ENCODE results near the gene TRIM17.
A peak's percentile ranks its signal among the peaks of the same experiment; 100 is the strongest.

Gene TRIM17

GRCh38 chr1:228378873-228379460, 37.7 kb downstream of the TRIM17 start (continued):
- TF ChIP-seq KLF17 (tag by site-specific recombination; IDR thresholded peaks at IDR 0.05) (0 out of 2 replicates have a peak, but pooled peaks have one; percentile 4), ZNF280C (tag by site-specific recombination; IDR thresholded peaks at IDR 0.05) (no peak), ZNF501 (tag by site-specific recombination; IDR thresholded peaks at IDR 0.05) (no peak), SCRT1 (tag by site-specific recombination; IDR thresholded peaks at IDR 0.05; ENCODE audit: borderline replicate concordance) (no peak), ZNF785 (tag by site-specific recombination; IDR thresholded peaks at IDR 0.05) (no peak), ZNF2 (tag by site-specific recombination; IDR thresholded peaks at IDR 0.05) (no peak; the same call in 1 of the 2 replicates), ZNF600 (tag by site-specific recombination; IDR thresholded peaks at IDR 0.05) (peak; percentile 81), ZSCAN23 (tag by site-specific recombination; IDR thresholded peaks at IDR 0.05) (no peak), KLF9 (tag by site-specific recombination; IDR thresholded peaks at IDR 0.05; ENCODE audit: low read depth) (no peak), ZNF791 (tag by site-specific recombination; IDR thresholded peaks at IDR 0.05) (no peak), ZNF76 (tag by site-specific recombination; IDR thresholded peaks at IDR 0.05; ENCODE audit: borderline replicate concordance, low read depth) (no peak), ZNF394 (tag by site-specific recombination; IDR thresholded peaks at IDR 0.05; ENCODE audit: borderline replicate concordance) (no peak), ZBTB48 (tag by site-specific recombination; IDR thresholded peaks at IDR 0.05) (peak; percentile 80), ZNF121 (tag by site-specific recombination; IDR thresholded peaks at IDR 0.05) (no peak), PRDM1 (tag by site-specific recombination; IDR thresholded peaks at IDR 0.05) (peak; percentile 23; the same call in 1 of the 2 replicates), BCL6B (tag by site-specific recombination; IDR thresholded peaks at IDR 0.05) (no peak), ZNF548 (tag by site-specific recombination; IDR thresholded peaks at IDR 0.05) (no peak), ZEB2 (tag by site-specific recombination; IDR thresholded peaks at IDR 0.05) (0 out of 2 replicates have a peak, but pooled peaks have one; percentile 17), SALL2 (tag by site-specific recombination; IDR thresholded peaks at IDR 0.05; ENCODE audit: borderline replicate concordance) (no peak), BCL11A (tag by site-specific recombination; IDR thresholded peaks at IDR 0.05; ENCODE audit: low read depth) (no peak; the same call in 1 of the 2 replicates), ZNF155 (tag by site-specific recombination; IDR thresholded peaks at IDR 0.05) (no peak), ZNF629 (tag by site-specific recombination; IDR thresholded peaks at IDR 0.05) (0 out of 2 replicates have a peak, but pooled peaks have one; percentile 43), TCF7L2 (IDR thresholded peaks at IDR 0.05; ENCODE audit: borderline replicate concordance, low read depth, low read length) (no peak), ZBTB49 (tag by site-specific recombination; IDR thresholded peaks at IDR 0.05; ENCODE audit: low read depth) (no peak), GLI4 (tag by site-specific recombination; IDR thresholded peaks at IDR 0.05) (no peak), PRDM6 (tag by site-specific recombination; IDR thresholded peaks at IDR 0.05) (no peak), ZNF335 (tag by site-specific recombination; conservative IDR thresholded peaks at IDR 0.05) (peak; percentile 70; the same call in 1 of the 2 replicates), ZNF596 (tag by site-specific recombination; IDR thresholded peaks at IDR 0.05) (no peak), ZFP41 (tag by site-specific recombination; IDR thresholded peaks at IDR 0.05; ENCODE audit: borderline replicate concordance) (no peak), ZNF354C (tag by site-specific recombination; IDR thresholded peaks at IDR 0.05; ENCODE audit: borderline replicate concordance, low read depth) (no peak), KLF16 (tag by site-specific recombination; IDR thresholded peaks at IDR 0.05) (no peak), ZFHX2 (tag by site-specific recombination; conservative IDR thresholded peaks at IDR 0.05) (no peak), HOXA7 (CRISPR knock-in tag; IDR thresholded peaks at IDR 0.05; ENCODE audit: borderline replicate concordance) (no peak)

Measured in HEK293 (cell line).